K562 (cell line): Measurements from ENCODE around the gene FOLR2. TPM values are rescaled to one million over a fixed set of nuclear protein-coding genes. Genes with fewer than 3 reads are reported as not detected.

ENCODE experiments used
- GABPB2 ChIP-seq: fragments of 250-450 bp; sonication (Bioruptor Pico); conservative IDR thresholded peaks from 2 replicates; pipeline ENCODE4 v1.5.1; 2021; ENCODE audit warnings: mild to moderate bottlenecking
- RBFOX2 ChIP-seq: fragments of 200-400 bp; formaldehyde crosslinking; IDR thresholded peaks from 2 replicates; pipeline ENCODE4 v1.6.1; 2017; ENCODE audit warnings: low read depth, mild to moderate bottlenecking, low read length, moderate library complexity
- polyA plus RNA-seq, 8 experiments: library from polyadenylated mRNA; depleted of rRNA in 4 of 8; stranded (reverse) in 5 of 8; unstranded in 3 of 8; fragments of >200 nt; fragmentation: Nextera tagmentation in 2 of 8; fragmentation: Illumina TruSeq in 1 of 8; extraction: Ambion mirVana in 2 of 8; extraction: Trizol in 1 of 8; gene quantifications; 2 replicates each; pipeline versions ENCODE4 v1.2.1 to v1.2.3, GENCODE V29; 2011 to 2014; ENCODE audit warnings: inconsistent platforms in 1 of 8, missing spikeins in 1 of 8
- total RNA-seq, 7 experiments: library from RNA; depleted of rRNA in 6 of 7; stranded (reverse); fragments of >200 nt in 6 of 7; fragmentation: Illumina TruSeq in 2 of 7; extraction: Trizol in 2 of 7; gene quantifications; 2 replicates each; pipeline versions ENCODE4 v1.2.1 to v1.2.3, GENCODE V29; 2011 to 2021; ENCODE audit warnings: low replicate concordance in 1 of 7
- TF ChIP-seq, protein P1 (sequence below), 2 experiments: fragments of 450-650 bp; formaldehyde crosslinking in 1 of 2; IDR thresholded peaks; 2 replicates each; pipeline versions ENCODE4 v1.4.0 to v1.6.1; 2014 to 2020; ENCODE audit warnings: mild to moderate bottlenecking in 2 of 2, borderline replicate concordance in 1 of 2, low read depth in 1 of 2
- TF ChIP-seq, protein P2 (sequence below): fragments of 450-650 bp; IDR thresholded peaks from 2 replicates; pipeline ENCODE4 v1.6.1; 2016; ENCODE audit warnings: low read depth
- TF ChIP-seq, protein P3 (sequence below): sonication (generic); formaldehyde crosslinking; IDR thresholded peaks from 2 replicates; pipeline ENCODE4 v1.8.1; 2022; ENCODE audit warnings: missing genetic modification reagents

The FOLR2 gene
- total and polyA plus RNA-seq, 9 of the 15 experiments (the other 6 are each of a cell fraction or from before 2014, with no cell fraction given), result 0.27 TPM; not detected in 8

DNA sequence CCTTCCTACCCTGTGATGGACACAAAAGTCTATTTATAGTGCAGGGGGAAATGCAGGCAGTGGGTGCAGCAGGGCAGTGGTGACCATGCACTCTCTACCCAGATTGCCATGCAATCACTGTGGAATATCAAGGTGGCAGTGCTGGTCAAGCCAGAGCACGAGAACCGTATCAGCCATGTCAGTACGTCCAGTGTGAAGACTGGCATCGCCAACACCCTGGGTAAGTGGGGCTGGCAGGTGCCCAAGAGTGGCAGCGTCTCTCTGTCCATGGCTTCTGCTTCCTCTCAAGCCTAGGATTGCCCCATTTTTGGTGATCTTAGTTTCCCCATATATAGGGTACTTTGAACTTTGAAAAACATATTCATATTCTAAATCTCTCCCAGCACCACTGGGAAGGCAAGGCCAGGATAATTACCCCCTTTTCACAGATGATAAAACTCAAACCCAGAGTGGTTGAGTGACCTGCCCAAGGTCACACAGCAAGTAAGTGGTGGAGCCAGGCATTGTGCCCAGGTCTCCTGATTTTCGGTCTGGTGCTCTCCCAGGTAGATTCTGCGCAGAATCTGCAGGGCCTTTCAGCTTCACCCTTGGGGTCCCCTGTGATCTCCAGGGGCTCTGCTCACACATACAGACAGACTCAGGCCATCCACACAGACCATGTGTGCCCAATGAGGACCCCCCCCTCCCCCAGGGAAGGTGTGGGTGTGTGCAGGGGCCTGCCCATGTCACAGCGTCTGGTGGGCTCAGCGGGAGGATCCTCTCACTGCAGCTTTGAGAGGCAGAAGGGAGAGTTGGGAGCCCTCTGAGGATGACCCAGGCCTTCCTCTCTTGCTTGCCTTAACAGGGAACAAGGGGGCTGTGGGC is 15.0 kb downstream of the FOLR2 start (continued):
- TF ChIP-seq, protein P1, sequence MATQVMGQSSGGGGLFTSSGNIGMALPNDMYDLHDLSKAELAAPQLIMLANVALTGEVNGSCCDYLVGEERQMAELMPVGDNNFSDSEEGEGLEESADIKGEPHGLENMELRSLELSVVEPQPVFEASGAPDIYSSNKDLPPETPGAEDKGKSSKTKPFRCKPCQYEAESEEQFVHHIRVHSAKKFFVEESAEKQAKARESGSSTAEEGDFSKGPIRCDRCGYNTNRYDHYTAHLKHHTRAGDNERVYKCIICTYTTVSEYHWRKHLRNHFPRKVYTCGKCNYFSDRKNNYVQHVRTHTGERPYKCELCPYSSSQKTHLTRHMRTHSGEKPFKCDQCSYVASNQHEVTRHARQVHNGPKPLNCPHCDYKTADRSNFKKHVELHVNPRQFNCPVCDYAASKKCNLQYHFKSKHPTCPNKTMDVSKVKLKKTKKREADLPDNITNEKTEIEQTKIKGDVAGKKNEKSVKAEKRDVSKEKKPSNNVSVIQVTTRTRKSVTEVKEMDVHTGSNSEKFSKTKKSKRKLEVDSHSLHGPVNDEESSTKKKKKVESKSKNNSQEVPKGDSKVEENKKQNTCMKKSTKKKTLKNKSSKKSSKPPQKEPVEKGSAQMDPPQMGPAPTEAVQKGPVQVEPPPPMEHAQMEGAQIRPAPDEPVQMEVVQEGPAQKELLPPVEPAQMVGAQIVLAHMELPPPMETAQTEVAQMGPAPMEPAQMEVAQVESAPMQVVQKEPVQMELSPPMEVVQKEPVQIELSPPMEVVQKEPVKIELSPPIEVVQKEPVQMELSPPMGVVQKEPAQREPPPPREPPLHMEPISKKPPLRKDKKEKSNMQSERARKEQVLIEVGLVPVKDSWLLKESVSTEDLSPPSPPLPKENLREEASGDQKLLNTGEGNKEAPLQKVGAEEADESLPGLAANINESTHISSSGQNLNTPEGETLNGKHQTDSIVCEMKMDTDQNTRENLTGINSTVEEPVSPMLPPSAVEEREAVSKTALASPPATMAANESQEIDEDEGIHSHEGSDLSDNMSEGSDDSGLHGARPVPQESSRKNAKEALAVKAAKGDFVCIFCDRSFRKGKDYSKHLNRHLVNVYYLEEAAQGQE (IDR thresholded peaks at IDR 0.05; ENCODE audit: borderline replicate concordance), result no peak
- TF ChIP-seq, protein P1 (CRISPR knock-in tag; IDR thresholded peaks at IDR 0.05; ENCODE audit: low read depth), result no peak
- TF ChIP-seq RBFOX2 (0 out of 2 replicates have a peak, but pooled peaks have one; percentile 3), GABPB2 (CRISPR knock-in tag) (no peak)
- TF ChIP-seq, protein P2, sequence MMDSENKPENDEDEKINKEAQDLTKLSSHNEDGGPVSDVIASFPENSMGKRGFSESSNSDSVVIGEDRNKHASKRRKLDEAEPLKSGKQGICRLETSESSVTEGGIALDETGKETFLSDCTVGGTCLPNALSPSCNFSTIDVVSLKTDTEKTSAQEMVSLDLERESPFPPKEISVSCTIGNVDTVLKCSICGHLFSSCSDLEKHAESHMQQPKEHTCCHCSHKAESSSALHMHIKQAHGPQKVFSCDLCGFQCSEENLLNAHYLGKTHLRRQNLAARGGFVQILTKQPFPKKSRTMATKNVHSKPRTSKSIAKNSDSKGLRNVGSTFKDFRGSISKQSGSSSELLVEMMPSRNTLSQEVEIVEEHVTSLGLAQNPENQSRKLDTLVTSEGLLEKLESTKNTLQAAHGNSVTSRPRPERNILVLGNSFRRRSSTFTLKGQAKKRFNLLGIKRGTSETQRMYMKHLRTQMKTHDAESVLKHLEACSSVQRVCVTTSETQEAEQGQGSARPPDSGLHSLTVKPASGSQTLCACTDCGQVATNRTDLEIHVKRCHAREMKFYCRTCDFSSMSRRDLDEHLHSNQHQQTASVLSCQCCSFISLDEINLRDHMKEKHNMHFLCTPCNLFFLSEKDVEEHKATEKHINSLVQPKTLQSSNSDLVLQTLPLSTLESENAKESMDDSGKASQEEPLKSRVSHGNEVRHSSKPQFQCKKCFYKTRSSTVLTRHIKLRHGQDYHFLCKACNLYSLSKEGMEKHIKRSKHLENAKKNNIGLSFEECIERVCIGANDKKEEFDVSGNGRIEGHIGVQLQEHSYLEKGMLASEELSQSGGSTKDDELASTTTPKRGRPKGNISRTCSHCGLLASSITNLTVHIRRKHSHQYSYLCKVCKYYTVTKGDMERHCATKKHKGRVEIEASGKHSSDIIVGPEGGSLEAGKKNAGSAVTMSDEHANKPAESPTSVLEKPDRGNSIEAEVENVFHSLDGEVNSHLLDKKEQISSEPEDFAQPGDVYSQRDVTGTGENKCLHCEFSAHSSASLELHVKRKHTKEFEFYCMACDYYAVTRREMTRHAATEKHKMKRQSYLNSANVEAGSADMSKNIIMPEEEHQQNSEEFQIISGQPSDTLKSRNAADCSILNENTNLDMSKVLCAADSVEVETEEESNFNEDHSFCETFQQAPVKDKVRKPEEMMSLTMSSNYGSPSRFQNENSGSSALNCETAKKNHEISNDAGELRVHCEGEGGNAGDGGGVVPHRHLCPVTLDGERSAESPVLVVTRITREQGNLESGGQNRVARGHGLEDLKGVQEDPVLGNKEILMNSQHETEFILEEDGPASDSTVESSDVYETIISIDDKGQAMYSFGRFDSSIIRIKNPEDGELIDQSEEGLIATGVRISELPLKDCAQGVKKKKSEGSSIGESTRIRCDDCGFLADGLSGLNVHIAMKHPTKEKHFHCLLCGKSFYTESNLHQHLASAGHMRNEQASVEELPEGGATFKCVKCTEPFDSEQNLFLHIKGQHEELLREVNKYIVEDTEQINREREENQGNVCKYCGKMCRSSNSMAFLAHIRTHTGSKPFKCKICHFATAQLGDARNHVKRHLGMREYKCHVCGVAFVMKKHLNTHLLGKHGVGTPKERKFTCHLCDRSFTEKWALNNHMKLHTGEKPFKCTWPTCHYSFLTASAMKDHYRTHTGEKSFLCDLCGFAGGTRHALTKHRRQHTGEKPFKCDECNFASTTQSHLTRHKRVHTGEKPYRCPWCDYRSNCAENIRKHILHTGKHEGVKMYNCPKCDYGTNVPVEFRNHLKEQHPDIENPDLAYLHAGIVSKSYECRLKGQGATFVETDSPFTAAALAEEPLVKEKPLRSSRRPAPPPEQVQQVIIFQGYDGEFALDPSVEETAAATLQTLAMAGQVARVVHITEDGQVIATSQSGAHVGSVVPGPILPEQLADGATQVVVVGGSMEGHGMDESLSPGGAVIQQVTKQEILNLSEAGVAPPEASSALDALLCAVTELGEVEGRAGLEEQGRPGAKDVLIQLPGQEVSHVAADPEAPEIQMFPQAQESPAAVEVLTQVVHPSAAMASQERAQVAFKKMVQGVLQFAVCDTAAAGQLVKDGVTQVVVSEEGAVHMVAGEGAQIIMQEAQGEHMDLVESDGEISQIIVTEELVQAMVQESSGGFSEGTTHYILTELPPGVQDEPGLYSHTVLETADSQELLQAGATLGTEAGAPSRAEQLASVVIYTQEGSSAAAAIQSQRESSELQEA, result no peak
- TF ChIP-seq, protein P3, sequence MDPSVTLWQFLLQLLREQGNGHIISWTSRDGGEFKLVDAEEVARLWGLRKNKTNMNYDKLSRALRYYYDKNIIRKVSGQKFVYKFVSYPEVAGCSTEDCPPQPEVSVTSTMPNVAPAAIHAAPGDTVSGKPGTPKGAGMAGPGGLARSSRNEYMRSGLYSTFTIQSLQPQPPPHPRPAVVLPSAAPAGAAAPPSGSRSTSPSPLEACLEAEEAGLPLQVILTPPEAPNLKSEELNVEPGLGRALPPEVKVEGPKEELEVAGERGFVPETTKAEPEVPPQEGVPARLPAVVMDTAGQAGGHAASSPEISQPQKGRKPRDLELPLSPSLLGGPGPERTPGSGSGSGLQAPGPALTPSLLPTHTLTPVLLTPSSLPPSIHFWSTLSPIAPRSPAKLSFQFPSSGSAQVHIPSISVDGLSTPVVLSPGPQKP (CRISPR knock-in tag), result no peak
